Testis (tissue), 3 donors: ENCODE results near the gene PPP1R15A. TPM values are rescaled to one million over a fixed set of nuclear protein-coding genes. Genes with fewer than 3 reads are reported as not detected.
"Not testable (repeated sequence)": the region's sequence is repeated elsewhere in the genome, so short reads cannot be mapped to it uniquely, and the experiment has no call there.

Source experiments
- DNase-seq: peaks from one replicate; pipeline ENCODE4 v3.0.0-alpha.2; 2019
- H3K27ac ChIP-seq, 2 donors: fragments of 200-600 bp; sonication (generic); one replicate each; pipeline ENCODE4 v1.5.1; 2019
- H3K27me3 ChIP-seq: fragments of 200-600 bp; sonication (generic); one replicate; pipeline ENCODE4 v1.5.1; 2019
- H3K36me3 ChIP-seq: fragments of 200-600 bp; sonication (generic); one replicate; pipeline ENCODE4 v1.5.1; 2017; ENCODE audit warnings: low read depth; ENCODE audit errors: missing control alignments
- H3K4me1 ChIP-seq: fragments of 200-600 bp; sonication (generic); one replicate; pipeline ENCODE4 v1.5.1; 2019
- H3K4me3 ChIP-seq, 2 donors: fragments of 200-600 bp; sonication (generic); one replicate each; pipeline ENCODE4 v1.5.1; 2017 to 2019
- H3K9me3 ChIP-seq: fragments of 200-600 bp; sonication (generic); one replicate; pipeline ENCODE4 v1.5.1; 2017
- CTCF ChIP-seq, 3 experiments: fragments of 450-650 bp in 2 of 3; fragments of 200-600 bp in 1 of 3; sonication (generic) in 1 of 3; IDR thresholded peaks; one replicate each; pipeline ENCODE4 v1.5.1; 2016 to 2019; ENCODE audit warnings: antibody characterized with exemption in 3 of 3, mild to moderate bottlenecking in 2 of 3, moderate library complexity in 1 of 3
- POLR2A ChIP-seq: fragments of 450-650 bp; IDR thresholded peaks from one replicate; pipeline ENCODE4 v1.6.1; 2017; ENCODE audit warnings: antibody characterized with exemption, mild to moderate bottlenecking, moderate library complexity
- WGBS, 2 donors: methylation state at CpG; one replicate each; pipeline ENCODE4 v1.1.5; 2018; 5-methylcytosine and 5-hydroxymethylcytosine counted together
- intact Hi-C: fragments of 100-400 bp; cut with DNase I; formaldehyde crosslinking; loops from one replicate; pipeline ENCODE4 v1.15.1; 2023; ENCODE audit warnings: low total_unique reads
- polyA plus RNA-seq: library from polyadenylated mRNA; stranded (reverse); fragments of 350-450 nt; fragmentation: Illumina TruSeq; extraction: RNeasy Lipid Tissue Mini Kit (QIAGEN cat#74804); gene quantifications from one replicate; pipeline ENCODE4 v1.2.3, GENCODE V29; 2014; ENCODE audit warnings: low read depth, low replicate concordance; ENCODE audit not compliant: insufficient read depth
- total RNA-seq, 2 donors: library from RNA; depleted of rRNA; stranded (reverse); fragments of >200 nt; gene quantifications; one replicate each; pipeline ENCODE4 v1.2.3, GENCODE V29; 2016

Gene PPP1R15A
- total and polyA plus RNA-seq, 3 donors from 2014 or later: 37.2 to 48.3 (median 40.9) TPM

- intact Hi-C loops: no loop called here
- no peak for TF ChIP-seq POLR2A
- TF ChIP-seq CTCF (IDR thresholded peaks at IDR 0.05): no peak
- no peaks in the 10 kb centered on the region for H3K36me3 ChIP-seq
- peaks cover 24% of the 10 kb centered on the region for H3K4me1 ChIP-seq
- no peak overlapping the region for H3K4me3 ChIP-seq
- no peaks in the 10 kb centered on the region for H3K27me3 ChIP-seq
- no peak for DNase-seq
- no peaks in the 10 kb centered on the region for H3K9me3 ChIP-seq
- WGBS, 2 donors: 74 to 88% methylated on average over 6 of the region's 6 CpGs
- peak overlapping the region in 1 of 2 donors; percentile 12 for H3K27ac ChIP-seq
Observed at GRCh38 chr19:48877855-48878195, 5.6 kb downstream of the PPP1R15A start.

- Histone ChIP-seq H3K27me3 (no peaks in the 10 kb centered on the region), H3K4me3 (no peak overlapping the region), H3K4me1 (peaks cover 24% of the 10 kb centered on the region), H3K27ac (peak overlapping the region in 1 of 2 donors; percentile 12), H3K9me3 (no peaks in the 10 kb centered on the region), H3K36me3 (no peaks in the 10 kb centered on the region)
- 66 to 70% methylated on average over 11 of the region's 11 CpGs for WGBS, 2 donors
- intact Hi-C loops: no loop called here
- DNase-seq: peak; percentile 60
- TF ChIP-seq POLR2A (no peak), CTCF (IDR thresholded peaks at IDR 0.05) (no peak)
Observed at GRCh38 chr19:48878196-48879024, 6.2 kb downstream of the PPP1R15A start.

- H3K36me3 ChIP-seq: no peaks in the 10 kb centered on the region
- H3K9me3 ChIP-seq: no peaks in the 10 kb centered on the region
- intact Hi-C loops: no loop called here
- H3K4me1 ChIP-seq: peaks cover 22% of the 10 kb centered on the region
- no peak for DNase-seq
- peak overlapping the region in 1 of 2 donors; percentile 12 for H3K27ac ChIP-seq
- 91 to 92% methylated on average over 13 of the region's 13 CpGs for WGBS, 2 donors
- no peak overlapping the region for H3K4me3 ChIP-seq
- no peaks in the 10 kb centered on the region for H3K27me3 ChIP-seq
- TF ChIP-seq CTCF (IDR thresholded peaks at IDR 0.05) (no peak), POLR2A (no peak)
Observed at GRCh38 chr19:48879025-48879637, 6.9 kb downstream of the PPP1R15A start.

- 84 to 91% methylated on average over 9 of the region's 9 CpGs for WGBS, 2 donors
- not testable (repeated sequence) for H3K27ac ChIP-seq, H3K27me3 ChIP-seq
Observed at GRCh38 chr19:48879696-48880095, 7.5 kb downstream of the PPP1R15A start.

GRCh38 chr19:48881741-48882657 lies 9.8 kb downstream of the PPP1R15A start:
- WGBS, 2 donors: 63 to 73% methylated on average over 29 to 30 of the region's 30 CpGs
- peaks cover 8% of the 10 kb centered on the region for H3K4me1 ChIP-seq
- intact Hi-C loops: no loop called here
- no peak overlapping the region for H3K4me3 ChIP-seq
- DNase-seq: no peak
- no peaks in the 10 kb centered on the region for H3K9me3 ChIP-seq
- H3K27ac ChIP-seq: no peak overlapping the region
- no peaks in the 10 kb centered on the region for H3K36me3 ChIP-seq
- TF ChIP-seq CTCF (IDR thresholded peaks at IDR 0.05): no peak
- no peak for TF ChIP-seq POLR2A
- no peaks in the 10 kb centered on the region for H3K27me3 ChIP-seq

More at GRCh38 chr19:48879696-48880095, 7.5 kb downstream of the PPP1R15A start:
- H3K36me3 ChIP-seq, DNase-seq, H3K9me3 ChIP-seq, H3K4me3 ChIP-seq, intact Hi-C loops: not testable (repeated sequence)
- H3K4me1 ChIP-seq: peaks cover 22% of the 10 kb centered on the region
